Endothelial cell of umbilical vein (primary cell): Measurements from ENCODE around the gene MEF2D. TPM values are rescaled to one million over a fixed set of nuclear protein-coding genes. Genes with fewer than 3 reads are reported as not detected.

Source experiments
- BruUV-seq: library from RNA; stranded (reverse); fragments of 400-500 nt; replicated peaks from 2 replicates; lab custom pipeline; 2021; lab: Mats Ljungman, UMichigan
- CTCF ChIA-PET: fragments of 300-600, 350-600 bp; sonication (Branson Sonifier 250); formaldehyde crosslinking; loops from one replicate; lab custom pipeline; 2021; ENCODE audit warnings: antibody characterized with exemption, inconsistent platforms; lab: Charles Lee
- POLR2A ChIA-PET: fragments of 300-600, 350-600 bp; sonication (Branson Sonifier 250); formaldehyde crosslinking; loops from one replicate; lab custom pipeline; 2021; ENCODE audit warnings: antibody characterized with exemption, inconsistent platforms; lab: Charles Lee
- DNase-seq: peaks from one replicate; pipeline ENCODE4 v3.0.0-alpha.2; 2011; ENCODE audit warnings: low read depth, low spot score
- FAIRE-seq: peaks from 2 replicates; lab custom pipeline; 2011; peaks lifted over from hg19 to GRCh38; lab: Jason Lieb, UNC
- H2AFZ ChIP-seq: 2 replicates; pipeline ENCODE4 v1.6.0; 2012; ENCODE audit warnings: low read depth, low read length, control low read depth, inconsistent platforms
- H3K27ac ChIP-seq: 2 replicates; pipeline ENCODE4 v1.5.1; 2011; ENCODE audit warnings: low read depth, mild to moderate bottlenecking, control low read depth, low read length, moderate library complexity; ENCODE audit not compliant: insufficient read depth
- H3K27me3 ChIP-seq, 2 experiments: 2 replicates each; pipeline versions ENCODE4 v1.6.0 to v1.6.1; 2011; ENCODE audit warnings: low read length in 2 of 2, mixed read lengths in 1 of 2; ENCODE audit not compliant: control insufficient read depth in 2 of 2, insufficient read depth in 2 of 2
- H3K36me3 ChIP-seq, 2 experiments: 2 replicates in 1 of 2; 3 replicates in 1 of 2; pipeline ENCODE4 v1.5.1; 2011; ENCODE audit warnings: low read length in 2 of 2, mild to moderate bottlenecking in 1 of 2, moderate library complexity in 1 of 2; ENCODE audit not compliant: control insufficient read depth in 2 of 2, insufficient read depth in 2 of 2; ENCODE audit errors: extremely low read depth in 1 of 2
- H3K4me1 ChIP-seq: 3 replicates; pipeline ENCODE4 v1.5.1; 2011; ENCODE audit warnings: mild to moderate bottlenecking, low read length; ENCODE audit not compliant: control insufficient read depth, insufficient read depth; ENCODE audit errors: extremely low read depth
- H3K4me2 ChIP-seq: 2 replicates; pipeline ENCODE4 v1.6.1; 2011; ENCODE audit warnings: low read length, control low read depth, mixed read lengths; ENCODE audit not compliant: insufficient read depth
- H3K4me3 ChIP-seq, 3 experiments: fragments of 200-600 bp in 1 of 3; sonication (generic), shearing (Covaris generic) in 1 of 3; replicated peaks in 1 of 3; 2 replicates each; pipeline ENCODE4 v1.5.1; 2011 to 2016; ENCODE audit warnings: control low read depth in 3 of 3, low read length in 3 of 3, mild to moderate bottlenecking in 2 of 3, inconsistent platforms in 1 of 3, low read depth in 1 of 3, moderate library complexity in 1 of 3; ENCODE audit not compliant: insufficient read depth in 1 of 3
- H3K79me2 ChIP-seq: 2 replicates; pipeline ENCODE4 v1.6.0; 2012; ENCODE audit warnings: low read length, inconsistent platforms; ENCODE audit not compliant: control insufficient read depth, insufficient read depth
- H3K9ac ChIP-seq: replicated peaks from 2 replicates; pipeline ENCODE3; 2011; ENCODE audit warnings: low read length, control low read depth; ENCODE audit not compliant: insufficient read depth; ENCODE audit errors: extremely low read depth
- H3K9me1 ChIP-seq: replicated peaks from 3 replicates; pipeline ENCODE4 v1.6.0; 2011; ENCODE audit warnings: mild to moderate bottlenecking, low read length; ENCODE audit not compliant: control insufficient read depth, insufficient read depth; ENCODE audit errors: extremely low read depth
- H3K9me3 ChIP-seq: replicated peaks from 2 replicates; pipeline ENCODE4 v1.5.1; 2012; ENCODE audit warnings: low read length, inconsistent platforms; ENCODE audit not compliant: control insufficient read depth, insufficient read depth
- H4K20me1 ChIP-seq: replicated peaks from 2 replicates; pipeline ENCODE3; 2011; ENCODE audit warnings: mild to moderate bottlenecking, low read length; ENCODE audit not compliant: control insufficient read depth, insufficient read depth; ENCODE audit errors: extremely low read depth
- EZH2 ChIP-seq: IDR thresholded peaks from 2 replicates; pipeline ENCODE4 v1.6.1; 2012; ENCODE audit warnings: borderline replicate concordance, low read depth, mild to moderate bottlenecking, moderate library complexity, low read length, inconsistent platforms; ENCODE audit not compliant: severe bottlenecking
- FOS ChIP-seq: IDR thresholded peaks from 2 replicates; pipeline ENCODE4 v1.6.1; 2011; ENCODE audit warnings: mild to moderate bottlenecking, low read length, moderate library complexity, borderline replicate concordance; ENCODE audit not compliant: insufficient read depth
- GATA2 ChIP-seq: IDR thresholded peaks from 2 replicates; pipeline ENCODE4 v1.7.0; 2011; ENCODE audit warnings: low read depth, mild to moderate bottlenecking, moderate library complexity, mixed read lengths, low read length; ENCODE audit not compliant: insufficient read length, insufficient read depth
- JUN ChIP-seq: IDR thresholded peaks from 2 replicates; pipeline ENCODE4 v1.6.1; 2011; ENCODE audit warnings: borderline replicate concordance, low read depth; ENCODE audit not compliant: insufficient read length, insufficient read depth
- MYC ChIP-seq: IDR thresholded peaks from one replicate; pipeline ENCODE4 v1.6.1; 2011; ENCODE audit warnings: mild to moderate bottlenecking, low read depth, low read length
- POLR2A ChIP-seq: IDR thresholded peaks from 2 replicates; pipeline ENCODE4 v1.6.1; 2012; ENCODE audit warnings: low read depth, mild to moderate bottlenecking, control low read depth, low read length
- POLR2AphosphoS5 ChIP-seq: IDR thresholded peaks from 2 replicates; pipeline ENCODE4 v1.6.1; 2012; ENCODE audit warnings: low read depth, mild to moderate bottlenecking, control low read depth, low read length, moderate library complexity; ENCODE audit not compliant: insufficient read depth
- dilution Hi-C: fragments of 300-500 bp; cut with MboI; formaldehyde crosslinking; loops from one replicate; pipeline ENCODE4 v1.15.0; 2019; ENCODE audit warnings: low sequenced_read_pairs; ENCODE audit not compliant: extremely low pct_ligation_motif_present
- intact Hi-C: fragments of 100-400 bp; cut with micrococcal nuclease; formaldehyde crosslinking; loops from one replicate; pipeline ENCODE4 v1.10.0; 2022
- polyA plus RNA-seq, 4 experiments: library from polyadenylated mRNA; depleted of rRNA in 3 of 4; stranded (reverse) in 3 of 4; unstranded in 1 of 4; fragments of >200 nt; gene quantifications; 2 replicates each; pipeline versions ENCODE4 v1.2.1 to v1.2.3, GENCODE V29; 2011 to 2012; ENCODE audit warnings: missing spikeins in 1 of 4
- total RNA-seq: library from RNA; stranded (reverse); gene quantifications from 2 replicates; pipeline ENCODE4 v1.2.3, GENCODE V29; 2021
- TF ChIP-seq, protein P1 (sequence below), 2 donors: IDR thresholded peaks; 1 replicate in 1 of 2; 2 replicates in 1 of 2; pipeline ENCODE4 v1.5.1; 2011; ENCODE audit warnings: low read length in 2 of 2, mild to moderate bottlenecking in 2 of 2, moderate library complexity in 2 of 2, control low read depth in 1 of 2, inconsistent platforms in 1 of 2, low read depth in 1 of 2; ENCODE audit not compliant: insufficient read depth in 1 of 2; ENCODE audit errors: extremely low read depth in 1 of 2
- TF ChIP-seq, protein P2 (sequence below): IDR thresholded peaks from 2 replicates; pipeline ENCODE4 v1.6.1; 2011; ENCODE audit not compliant: insufficient read depth, insufficient read length

MEF2D gene
- total and polyA plus RNA-seq, 2 donors (not counting 3 experiments of a cell fraction or from before 2014, with no cell fraction given), result 45.4 to 52.2 TPM

DNA sequence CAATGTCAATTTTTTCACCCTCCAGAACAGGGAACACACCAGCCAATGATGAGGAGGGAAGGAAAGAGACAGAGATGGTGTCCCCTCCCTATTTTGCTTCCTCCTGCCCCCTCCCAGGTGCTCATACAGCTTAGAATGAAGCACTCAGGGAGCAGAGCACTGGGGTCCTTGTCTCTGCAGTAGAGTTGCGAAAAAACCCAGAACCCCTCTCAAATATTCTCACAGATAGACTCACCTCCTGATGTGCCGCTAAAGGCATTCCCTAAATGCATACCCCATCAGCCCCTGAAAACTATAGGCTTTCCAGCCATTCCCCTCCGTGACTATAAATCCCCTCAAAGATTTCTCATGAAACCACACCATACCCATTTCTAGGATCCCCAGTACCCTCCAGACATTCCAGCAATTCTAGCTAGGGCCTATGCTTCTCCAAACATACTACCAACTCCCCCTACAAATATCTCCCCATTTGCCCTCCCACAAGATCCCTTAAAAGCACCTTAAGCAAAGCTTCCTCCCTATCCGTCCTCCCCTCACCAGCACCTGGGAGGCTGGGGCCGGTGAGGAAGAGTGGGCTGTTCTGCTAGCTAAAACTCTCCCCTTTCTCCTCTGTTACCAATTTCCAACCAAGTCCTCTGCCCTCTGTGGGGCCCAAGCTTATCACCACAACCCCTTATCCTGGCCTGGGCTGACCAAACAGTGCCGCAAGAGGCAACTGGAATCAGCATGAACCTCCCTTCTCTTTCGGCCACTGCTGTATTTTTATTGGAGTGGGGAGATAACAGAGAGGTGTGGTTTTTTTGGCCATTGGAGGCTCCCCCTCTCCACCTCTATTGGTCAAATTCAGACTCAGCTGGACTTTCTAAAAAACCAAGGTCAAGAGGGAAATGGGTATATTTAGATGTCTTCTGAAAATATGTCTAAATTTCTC is 76.9 kb downstream of the MEF2D start:
- Histone ChIP-seq H3K27me3 (peaks cover 84 to 93% of the 10 kb centered on the region in 2 experiments), H3K27ac (no peak overlapping the region), H3K4me2 (no peak overlapping the region), H3K9me3 (no peaks in the 10 kb centered on the region), H3K4me3 (no peak overlapping the region), H2AFZ (no peak overlapping the region), H3K36me3 (no peaks in the 10 kb centered on the region), H3K79me2 (no peaks in the 10 kb centered on the region), H3K9me1 (no peaks in the 10 kb centered on the region), H3K9ac (no peak overlapping the region), H4K20me1 (no peaks in the 10 kb centered on the region), H3K4me1 (peaks cover 5% of the 10 kb centered on the region)
- FAIRE-seq (no peak), DNase-seq (no peak)
- dilution Hi-C loops (no loop called here), intact Hi-C loops (no loop called here)
- BruUV-seq, result no TSS peak
- no peak for TF ChIP-seq MYC
- TF ChIP-seq EZH2, result no peak
- TF ChIP-seq POLR2AphosphoS5, result no peak
- TF ChIP-seq, protein P1, sequence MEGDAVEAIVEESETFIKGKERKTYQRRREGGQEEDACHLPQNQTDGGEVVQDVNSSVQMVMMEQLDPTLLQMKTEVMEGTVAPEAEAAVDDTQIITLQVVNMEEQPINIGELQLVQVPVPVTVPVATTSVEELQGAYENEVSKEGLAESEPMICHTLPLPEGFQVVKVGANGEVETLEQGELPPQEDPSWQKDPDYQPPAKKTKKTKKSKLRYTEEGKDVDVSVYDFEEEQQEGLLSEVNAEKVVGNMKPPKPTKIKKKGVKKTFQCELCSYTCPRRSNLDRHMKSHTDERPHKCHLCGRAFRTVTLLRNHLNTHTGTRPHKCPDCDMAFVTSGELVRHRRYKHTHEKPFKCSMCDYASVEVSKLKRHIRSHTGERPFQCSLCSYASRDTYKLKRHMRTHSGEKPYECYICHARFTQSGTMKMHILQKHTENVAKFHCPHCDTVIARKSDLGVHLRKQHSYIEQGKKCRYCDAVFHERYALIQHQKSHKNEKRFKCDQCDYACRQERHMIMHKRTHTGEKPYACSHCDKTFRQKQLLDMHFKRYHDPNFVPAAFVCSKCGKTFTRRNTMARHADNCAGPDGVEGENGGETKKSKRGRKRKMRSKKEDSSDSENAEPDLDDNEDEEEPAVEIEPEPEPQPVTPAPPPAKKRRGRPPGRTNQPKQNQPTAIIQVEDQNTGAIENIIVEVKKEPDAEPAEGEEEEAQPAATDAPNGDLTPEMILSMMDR (IDR thresholded peaks at IDR 0.05; ENCODE audit: extremely low read depth in 1 of 2, insufficient read depth in 1 of 2, low read depth in 1 of 2, low read length in 2 of 2), result no peak
- no peak for TF ChIP-seq FOS
- TF ChIP-seq, protein P2, sequence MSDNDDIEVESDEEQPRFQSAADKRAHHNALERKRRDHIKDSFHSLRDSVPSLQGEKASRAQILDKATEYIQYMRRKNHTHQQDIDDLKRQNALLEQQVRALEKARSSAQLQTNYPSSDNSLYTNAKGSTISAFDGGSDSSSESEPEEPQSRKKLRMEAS, result no peak
- no peak for TF ChIP-seq JUN
- no peak for TF ChIP-seq GATA2
- TF ChIP-seq POLR2A, result no peak
- CTCF ChIA-PET, result interaction anchor here (1.0 to 7.0 kb wide), 5 partner anchors 10 to 41 kb away, joined by 4 to 82 read pairs (median 4); no protein-coding TSS in a partner anchor
- POLR2A ChIA-PET, result no interaction called here
